HG02798 (cell line): ENCODE measurements around the gene CCDC12.
"Not testable (repeated sequence)": the region's sequence is repeated elsewhere in the genome, so short reads cannot be mapped to it uniquely, and the experiment has no call there.

Experiments
- ATAC-seq: cut with Tn5 transposase; IDR thresholded peaks from one replicate; pipeline ENCODE4 v1.9.1; 2021; ENCODE audit warnings: mild to moderate bottlenecking; ENCODE audit not compliant: unreplicated experiment, poor library complexity

CCDC12 gene

DNA sequence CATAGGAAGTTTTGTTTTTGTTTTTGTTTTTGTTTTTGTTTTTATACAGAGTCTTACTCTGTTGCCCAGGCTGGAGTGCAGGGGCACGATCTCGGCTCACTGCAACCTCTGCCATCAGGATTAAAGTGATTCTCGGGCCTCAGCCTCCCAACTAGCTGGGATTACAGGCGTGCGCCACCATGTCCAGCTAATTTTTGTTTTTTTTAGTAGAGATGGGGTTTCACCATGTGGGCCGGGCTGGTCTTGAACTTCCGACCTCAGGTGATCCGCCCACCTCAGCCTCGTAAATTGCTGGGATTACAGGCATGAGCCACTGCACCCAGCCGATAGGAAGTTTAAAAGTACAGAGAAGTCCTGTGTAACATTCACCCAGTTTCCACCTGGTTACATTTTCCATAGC is 65.6 kb downstream of the CCDC12 start:
- ATAC-seq = not testable (repeated sequence)

DNA sequence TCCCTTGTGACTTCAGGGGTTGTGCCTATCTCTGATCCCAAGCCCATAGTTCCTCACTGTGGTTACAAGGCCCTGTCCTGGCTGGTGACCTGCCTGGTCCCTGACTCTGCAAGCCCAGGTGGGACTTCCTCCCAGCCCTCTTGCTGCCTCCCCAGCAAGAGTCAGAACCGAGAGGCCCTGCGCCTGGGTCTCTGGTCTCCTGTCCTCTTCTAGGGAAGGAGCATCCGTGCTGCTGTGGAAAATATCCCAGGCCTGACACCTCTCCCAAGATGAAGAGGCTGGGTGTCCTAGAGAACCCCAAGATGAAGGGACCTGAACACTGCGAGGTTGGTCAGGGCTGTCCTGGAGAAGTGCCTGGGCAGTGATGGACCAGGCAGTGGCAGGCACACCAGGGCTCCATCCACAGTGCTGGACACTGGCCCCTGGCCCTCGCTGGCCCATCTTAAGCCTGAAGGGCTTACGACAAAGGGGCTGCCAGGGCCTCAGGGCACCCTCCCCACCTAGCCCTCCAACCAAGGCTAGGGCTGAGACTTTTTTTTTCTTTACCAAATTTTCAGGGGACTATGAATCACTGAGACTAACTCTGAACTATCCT is 66.3 kb downstream of the CCDC12 start:
- no peak for ATAC-seq

DNA sequence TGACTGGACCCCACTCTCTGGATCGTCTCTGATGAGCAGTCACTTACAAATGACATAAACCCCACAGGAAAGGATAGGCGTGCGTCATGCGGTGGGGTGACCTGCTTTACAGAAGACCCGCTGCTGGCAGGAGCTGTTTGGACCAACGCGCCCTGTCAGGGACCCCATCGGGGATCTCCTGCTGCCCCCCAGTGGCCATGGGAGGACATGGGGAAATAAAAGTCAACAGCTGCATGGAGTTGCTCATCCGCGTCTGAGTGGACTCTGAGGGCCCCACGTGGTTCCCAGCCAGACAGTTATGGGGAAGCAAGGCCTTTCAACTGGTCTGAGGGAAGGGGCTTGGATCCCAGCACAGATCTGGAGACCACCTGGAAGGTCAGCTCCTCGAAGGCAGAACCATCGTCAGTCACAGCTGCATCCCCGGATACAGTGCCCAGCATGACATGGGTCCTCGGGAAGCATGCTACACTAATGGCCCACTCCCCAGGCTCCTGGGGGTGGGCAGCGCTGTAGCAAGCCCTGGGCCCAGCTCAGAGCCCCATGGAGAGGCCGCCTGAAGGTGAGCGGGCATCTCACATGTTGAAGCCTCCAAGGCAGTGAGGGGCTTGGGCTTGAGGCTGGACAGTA is 66.9 kb downstream of the CCDC12 start:
- ATAC-seq = peak; percentile 58

DNA sequence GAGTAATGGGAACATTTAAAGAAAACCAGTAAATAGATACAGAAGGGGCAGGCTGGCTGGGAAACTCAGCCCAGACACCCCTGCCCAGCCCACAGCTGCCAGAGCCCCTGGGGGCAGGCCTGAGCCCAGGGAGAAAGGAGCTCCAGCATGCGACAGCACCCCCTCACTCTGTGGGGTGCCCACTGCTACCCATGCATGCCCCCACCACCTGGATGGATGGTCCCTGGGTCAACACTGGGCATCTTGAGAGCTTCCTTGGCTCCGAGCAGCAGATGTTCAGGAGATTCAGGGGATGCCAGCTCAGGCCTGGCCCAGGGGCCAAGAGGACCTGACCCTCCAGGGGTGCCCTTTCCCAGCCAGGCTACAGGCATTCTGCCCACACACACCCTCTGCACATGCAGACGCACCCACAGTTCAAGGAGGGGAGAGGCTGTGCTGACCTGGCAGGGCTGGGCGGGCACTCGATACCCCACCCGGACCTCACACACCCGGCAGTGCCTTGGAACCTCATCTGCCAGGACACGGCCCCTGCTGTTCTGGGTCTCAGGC is 67.5 kb downstream of the CCDC12 start:
- ATAC-seq = peak; percentile 4

DNA sequence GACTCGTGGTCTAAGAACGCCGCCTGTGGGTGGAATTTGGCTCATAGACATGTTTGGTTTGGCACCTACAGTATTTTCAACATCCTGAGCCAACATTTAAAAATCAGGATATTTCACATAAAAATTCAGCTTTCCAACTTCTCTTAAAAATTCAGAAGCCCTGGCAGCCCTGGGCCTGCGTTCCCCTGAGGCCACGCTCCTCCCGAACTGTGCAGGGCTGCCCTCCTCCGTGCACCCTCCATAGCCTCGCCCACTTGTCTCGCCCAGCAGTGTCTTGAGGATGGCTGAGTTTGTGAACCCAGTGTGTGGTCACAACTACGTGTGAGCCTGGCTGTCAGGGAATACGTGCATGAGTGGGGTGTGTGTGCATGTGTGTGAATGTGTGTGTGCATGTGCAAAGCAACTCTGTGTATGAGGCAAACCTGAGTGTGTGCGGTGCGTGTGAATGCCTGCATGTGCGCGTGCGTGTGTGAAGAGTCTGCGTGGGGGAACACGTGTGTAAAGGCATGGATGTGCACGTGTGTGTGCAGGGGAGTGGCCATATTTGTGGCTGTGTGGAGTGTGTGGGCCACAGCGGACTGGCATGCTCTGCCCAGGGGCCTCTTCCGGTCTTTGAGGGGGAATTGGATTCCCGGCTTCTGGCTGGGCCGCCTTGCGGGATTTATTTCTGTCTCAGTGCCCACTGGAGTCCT is 68.1 kb downstream of the CCDC12 start:
- ATAC-seq = no peak

DNA sequence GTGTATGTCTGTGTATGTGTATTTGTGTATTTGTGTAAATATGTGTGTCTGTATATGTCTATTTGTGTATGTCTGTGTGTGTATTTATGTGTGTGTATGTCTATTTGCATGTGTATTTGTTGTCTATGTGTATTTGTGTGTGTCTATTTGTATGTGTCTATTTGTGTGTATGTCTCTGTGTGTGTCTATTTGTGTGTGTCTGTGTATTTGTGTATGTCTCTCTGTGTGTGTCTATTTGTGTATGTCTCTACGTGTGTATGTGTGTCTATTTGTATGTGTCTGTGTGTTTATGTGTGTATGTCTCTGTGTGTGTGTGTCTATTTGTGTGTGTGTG is 68.6 kb downstream of the CCDC12 start:
- ATAC-seq = no peak

DNA sequence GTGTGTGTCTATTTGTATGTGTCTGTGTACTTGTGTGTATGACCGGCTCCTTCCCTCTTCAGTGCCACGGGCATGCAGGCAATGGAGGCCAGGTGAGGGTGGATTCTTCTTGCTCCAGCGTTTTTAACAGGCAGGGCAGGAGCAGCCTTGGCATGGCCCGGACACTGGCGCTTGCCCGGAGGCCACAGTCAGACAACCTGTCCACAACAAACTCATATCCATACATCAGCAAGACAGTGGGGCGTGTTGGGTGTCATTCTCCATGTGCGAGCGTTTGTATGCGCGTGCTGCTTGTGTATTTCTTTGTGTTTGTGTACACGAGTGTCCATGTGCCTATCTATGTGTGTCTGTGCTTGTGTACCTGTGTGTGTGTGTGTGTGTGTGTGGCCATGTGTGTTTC is 69.3 kb downstream of the CCDC12 start:
- no peak for ATAC-seq

DNA sequence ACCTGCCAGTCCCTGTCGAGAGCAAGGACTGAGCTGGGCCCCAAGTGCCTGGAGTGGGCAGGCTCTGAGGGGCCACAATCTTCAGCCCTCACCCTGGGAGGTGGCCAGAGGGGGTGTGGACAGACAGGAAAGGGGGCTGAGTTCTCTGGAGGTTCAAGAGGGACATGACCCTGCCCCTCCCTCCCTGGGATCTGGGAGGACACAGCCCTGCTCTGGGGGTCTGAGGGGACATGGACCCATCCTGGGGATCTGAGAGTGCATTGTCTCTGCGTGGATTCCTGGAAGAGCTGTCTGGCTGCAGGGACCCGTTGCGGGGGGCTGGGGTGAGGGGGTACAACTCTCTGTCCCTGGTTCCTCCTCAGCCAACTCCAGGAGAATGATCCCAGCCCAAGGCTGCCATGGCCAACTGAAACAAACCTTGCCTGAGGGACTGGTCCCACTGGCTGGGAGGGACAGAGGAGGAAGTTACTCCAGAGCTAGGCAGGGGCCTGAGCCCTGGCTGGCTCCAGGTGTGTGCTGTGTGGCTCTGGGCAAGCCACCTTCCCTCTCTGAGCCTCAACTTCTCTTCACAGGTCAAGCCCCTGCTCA is 70.0 kb downstream of the CCDC12 start:
- ATAC-seq = no peak

DNA sequence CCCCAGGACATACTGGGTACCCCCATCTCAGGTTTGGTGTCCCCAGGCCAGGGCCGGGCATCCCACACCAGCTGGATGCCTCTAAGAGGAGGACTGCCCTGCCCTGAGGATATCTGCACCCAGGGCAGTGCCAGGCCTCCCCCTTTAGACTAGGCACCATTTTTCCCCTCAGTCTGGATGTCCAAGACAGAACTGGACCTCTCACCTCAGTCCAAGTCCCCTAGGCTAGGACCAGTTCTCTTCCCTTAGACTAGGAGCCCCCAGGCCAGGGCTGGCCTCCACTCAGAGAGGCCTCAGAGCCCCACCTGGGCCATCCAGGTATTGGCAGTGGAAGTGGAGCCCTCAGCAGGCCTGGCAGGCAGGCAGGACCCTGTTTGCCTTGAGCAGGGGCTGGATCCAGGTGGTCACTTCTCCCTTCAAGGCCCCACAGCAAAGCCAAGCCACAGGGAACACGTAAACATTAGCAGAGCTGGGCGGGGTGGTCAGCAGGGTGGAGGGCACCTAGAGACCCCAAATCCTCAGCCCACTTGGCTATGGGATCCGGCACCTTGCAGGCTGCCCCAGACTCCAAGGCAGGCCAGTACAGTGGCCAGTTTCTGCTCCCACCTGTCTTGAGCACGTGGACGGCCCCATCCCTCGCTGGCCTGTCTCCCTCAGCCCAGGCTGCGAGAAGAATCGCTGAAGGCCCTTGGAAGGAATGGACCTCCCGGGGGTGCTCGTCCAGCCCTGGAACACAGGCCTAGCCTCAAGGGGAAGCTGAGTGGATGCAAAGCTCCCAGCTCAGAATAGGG is 70.7 kb downstream of the CCDC12 start:
- no peak for ATAC-seq

DNA sequence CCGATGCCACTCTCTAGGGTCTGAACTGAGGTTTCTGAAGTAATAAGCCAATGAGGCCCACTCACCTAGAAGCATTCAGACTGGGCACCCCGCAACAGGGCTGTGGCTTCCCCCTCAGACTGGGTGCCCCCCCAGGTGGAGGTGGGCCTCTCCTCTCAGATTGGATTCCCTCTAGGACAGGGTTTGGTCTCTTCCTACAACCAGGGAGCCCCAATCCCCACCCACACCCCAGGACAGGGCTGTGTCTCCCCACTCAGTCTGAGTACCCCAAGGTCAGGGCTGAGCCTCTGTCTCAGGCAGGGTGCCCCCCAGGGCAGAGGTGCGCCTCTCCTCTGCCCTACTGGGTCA is 71.4 kb downstream of the CCDC12 start:
- no peak for ATAC-seq

DNA sequence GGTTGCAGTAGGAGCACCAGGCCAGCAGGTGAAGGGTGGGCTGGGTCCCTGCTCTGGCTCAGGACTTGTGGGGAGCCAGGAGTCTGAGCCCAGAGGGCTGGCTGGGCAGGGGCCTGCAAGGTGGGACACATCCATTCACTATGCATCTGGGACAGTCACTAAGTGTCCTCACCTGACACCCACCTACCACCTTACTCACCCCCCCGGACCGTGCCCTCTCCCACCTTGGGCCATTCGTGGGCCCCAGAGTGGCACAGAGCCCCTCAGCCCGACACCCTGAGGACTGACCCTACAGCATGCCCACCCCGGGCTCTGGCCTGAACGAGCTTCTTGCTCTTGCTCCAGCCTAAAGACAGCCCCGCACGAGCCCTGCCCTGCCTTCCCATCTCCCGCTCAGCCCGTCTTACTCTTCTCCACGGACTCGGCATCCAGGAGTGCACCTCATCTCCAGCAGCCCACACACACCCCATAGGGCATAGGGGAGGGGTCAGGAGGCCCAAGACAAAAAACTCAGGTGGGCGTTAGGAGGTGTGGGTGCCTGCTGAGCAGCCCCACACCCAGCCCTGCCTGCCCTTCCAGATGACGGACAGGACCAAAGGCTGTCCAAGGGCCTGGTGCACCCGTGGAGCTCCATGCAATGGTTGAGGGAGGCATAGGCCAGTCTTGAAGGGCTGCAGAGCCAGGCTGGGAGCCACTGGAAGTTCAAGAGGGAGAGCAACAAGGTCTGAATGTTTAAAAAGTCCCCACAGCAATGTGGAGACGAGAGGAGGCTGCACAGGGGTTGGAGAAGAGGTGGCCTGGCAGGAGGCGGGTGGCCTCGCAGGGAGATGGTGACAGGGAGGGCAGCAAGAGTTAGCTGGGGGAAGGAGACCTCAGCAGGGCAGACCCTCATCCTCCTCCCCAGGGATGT is 72.0 kb downstream of the CCDC12 start:
- ATAC-seq = no peak

DNA sequence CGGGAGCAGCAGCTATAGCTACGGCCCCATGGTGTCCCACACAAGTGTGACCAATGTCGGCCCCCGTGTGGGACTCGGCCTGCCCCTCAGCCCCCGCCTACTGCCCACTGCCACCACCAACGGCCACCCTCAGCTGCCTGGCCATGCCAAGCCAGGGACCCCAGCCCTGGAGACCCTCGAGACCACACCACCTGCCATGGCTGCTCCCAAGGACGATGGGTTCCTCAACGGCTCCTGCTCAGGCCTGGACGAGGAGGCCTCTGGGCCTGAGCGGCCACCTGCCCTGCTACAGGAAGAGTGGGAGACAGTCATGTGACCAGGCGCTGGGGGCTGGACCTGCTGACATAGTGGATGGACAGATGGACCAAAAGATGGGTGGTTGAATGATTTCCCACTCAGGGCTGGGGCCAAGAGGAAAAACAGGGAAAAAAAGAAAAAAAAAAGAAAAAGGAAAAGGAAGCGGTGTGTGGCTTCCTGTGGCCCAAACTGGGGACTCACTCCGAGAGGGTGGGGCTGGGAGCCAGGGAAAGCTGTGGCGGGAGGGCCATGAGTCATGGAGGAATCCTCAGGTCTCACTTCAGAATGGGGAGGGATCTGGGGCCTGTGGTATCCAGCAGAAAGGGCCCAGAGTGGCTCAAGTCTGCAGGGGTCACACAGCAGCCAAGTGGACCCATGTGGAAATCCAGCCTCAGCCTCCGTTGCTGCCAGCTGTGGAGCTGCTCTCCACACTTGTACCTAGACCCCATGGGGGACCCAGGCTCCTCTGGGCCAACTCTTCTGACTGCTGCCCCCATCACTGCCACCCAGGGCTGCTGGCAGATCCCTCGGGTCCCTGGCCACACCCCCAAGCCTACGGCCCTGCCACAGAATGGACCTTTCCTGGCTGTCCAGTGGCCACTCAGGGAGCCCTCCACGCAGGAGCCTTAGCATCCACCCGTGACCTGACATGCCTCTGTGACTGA is 72.9 kb downstream of the CCDC12 start:
- no peak for ATAC-seq

DNA sequence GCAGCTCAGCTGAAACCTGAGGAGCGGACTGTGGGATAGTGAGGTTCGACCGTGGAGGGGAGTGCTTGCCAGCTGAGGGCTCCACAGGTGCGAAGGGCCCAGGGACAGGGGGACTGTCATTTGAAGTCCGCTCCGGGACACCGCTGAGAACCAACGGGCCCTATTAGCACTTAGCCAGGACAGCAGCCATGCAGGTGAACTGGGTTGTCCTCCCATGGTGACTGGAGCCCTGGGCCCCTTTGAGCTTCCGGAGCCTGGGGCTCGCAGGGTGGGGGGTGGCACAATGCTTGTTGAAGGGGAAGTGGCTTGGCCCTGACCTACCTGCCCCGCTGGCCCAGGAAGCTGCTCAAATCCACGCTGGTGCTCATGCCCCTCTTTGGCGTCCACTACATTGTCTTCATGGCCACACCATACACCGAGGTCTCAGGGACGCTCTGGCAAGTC is 74.3 kb downstream of the CCDC12 start:
- ATAC-seq = no peak

DNA sequence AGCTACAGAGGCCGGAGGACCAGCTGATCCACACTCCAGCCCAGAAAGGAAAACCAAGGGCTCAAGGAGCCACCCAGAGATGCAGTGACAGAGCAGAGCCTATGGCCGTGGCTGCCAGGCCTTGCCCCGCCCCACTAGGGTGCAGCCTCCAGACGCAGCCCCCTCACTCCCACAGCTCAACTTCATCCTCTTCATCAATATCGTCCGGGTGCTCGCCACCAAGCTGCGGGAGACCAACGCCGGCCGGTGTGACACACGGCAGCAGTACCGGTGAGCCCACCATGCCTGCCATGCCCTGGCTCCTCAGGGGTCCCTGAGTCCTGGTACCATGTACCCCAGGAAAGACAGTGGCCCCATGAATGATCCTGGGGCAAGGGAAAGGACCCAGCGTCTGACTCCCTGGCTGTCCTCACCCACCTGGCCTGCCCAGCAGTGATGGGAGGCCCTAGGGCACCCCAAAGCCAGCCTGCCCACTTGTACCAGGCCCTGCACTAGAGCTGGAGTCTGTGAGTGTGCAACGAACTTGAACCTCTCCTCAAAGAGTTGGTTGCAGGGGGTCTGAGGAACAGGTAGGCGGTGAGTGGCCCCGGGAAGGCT is 74.9 kb downstream of the CCDC12 start:
- no peak for ATAC-seq

DNA sequence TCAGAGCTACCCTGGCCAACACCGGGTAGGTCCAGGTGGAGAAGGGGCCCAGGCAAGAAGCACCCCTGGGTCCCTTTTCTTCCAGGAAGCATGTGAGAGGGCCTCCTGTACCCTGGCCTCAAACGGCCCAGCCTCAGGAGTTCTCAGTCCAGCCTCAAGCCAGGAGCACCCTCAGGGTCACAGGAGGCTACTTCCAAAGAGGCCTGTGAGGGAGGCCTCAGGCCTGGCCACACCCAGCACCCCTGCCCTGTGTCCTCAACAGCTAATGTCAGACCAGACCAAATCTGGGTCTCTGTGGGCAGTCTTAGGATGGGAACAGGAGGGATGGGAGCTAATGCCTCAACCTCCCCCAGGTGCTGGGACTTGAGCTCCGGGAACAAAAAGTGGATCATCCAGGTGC is 75.5 kb downstream of the CCDC12 start:
- ATAC-seq = no peak

DNA sequence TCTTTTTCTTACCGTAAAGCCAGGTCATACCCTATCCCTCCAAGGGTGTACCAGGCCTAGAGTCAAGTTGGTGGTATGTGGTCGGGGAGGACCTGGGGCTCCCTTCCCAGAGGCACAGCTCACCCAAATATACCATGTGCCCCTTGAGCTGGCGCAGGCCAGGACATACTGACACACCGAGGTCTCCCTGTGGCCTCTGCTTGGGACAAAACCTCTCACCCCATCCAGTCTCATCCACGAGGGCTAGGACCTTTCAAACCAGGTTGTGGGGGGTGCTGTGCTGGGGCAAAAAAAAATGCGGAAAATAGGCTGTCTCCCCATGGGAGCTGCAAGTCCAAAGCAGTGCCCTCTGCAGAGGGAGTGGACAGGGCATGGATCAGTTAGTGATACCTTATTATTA is 76.2 kb downstream of the CCDC12 start:
- no peak for ATAC-seq

DNA sequence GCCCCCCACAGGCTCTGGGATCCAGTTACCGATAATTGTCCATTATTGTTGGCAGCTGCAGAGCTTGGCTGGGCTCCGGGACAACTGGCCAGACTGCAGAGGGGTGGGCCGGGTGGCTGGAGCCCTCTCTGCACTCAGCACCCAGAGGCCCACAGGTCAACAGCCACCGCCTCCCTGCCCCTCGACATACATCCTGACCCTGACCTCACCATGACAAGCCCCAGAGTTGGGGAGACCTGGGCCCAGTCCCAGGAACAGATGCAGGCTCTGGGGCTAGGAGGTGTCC is 76.6 kb downstream of the CCDC12 start:
- no peak for ATAC-seq
